ENCODE data around the gene TCP11.
"Not testable (repeated sequence)": the region's sequence is repeated elsewhere in the genome, so short reads cannot be mapped to it uniquely, and the experiment has no call there.

The TCP11 gene

DNA sequence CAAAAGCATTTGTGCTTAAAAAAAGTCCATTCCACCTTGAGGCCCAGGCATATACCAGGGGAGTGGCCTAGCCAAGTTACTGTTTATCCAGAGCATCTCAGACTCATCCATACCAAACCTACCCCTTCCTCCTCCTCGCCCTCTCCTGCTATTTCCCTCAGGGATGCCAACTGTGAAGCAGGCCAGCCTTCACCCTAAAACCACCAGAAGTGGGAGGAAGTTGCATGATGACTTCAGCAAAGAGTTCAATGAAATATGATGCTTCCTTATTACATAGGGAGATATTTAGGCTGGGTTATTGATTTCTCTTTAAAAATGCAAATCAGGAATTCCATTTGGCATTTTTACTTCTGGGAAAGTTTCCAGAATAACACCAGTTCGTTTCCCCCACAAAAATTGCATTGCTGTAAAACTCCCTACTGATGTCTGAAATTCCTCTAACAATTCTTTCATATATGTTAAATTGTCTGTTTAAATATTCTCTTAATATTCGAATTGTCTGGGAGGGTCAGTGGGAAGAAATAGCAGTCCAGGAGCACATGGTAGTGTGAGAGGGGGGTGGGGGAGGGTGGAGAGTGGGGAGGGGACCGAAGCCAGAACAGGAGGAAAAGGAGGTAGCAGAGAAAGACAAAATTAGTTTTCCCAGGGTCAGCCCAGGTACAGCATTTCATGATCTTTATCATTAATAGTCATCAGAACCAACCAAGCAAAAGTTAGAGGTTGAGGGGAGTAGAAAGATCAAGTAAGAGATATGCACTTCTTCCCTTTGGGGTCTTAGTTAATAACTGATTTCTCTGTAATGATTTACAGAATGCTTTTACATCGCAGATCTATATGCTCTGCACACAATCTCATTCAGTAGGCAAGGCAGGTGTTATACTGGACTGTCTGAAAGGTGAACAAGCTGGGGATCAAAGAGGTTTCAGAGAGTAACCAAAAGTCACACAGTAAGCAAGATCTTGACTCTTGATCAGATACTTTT is 1.7 kb upstream of the TCP11 start:
- DNase-seq = no peak

DNA sequence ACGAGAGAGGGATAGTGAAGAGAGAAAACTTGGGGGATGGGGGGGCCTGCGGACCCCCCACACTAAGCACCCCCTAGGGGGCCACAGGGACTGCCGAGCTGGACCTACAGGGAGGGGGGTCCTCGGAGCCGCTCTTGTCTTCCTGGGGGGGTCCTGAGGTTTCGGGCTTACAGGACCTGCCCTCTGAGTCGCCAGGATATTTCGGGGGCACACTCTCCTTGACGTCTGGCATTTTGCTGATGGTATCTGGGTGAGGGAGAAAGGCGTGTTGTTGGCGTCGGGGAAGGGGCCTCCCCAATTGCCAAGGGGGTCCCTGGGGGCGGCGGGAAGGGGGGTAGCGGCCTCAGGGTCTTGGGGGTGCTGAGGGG is 516 bp downstream of the TCP11 start:
- no peak for DNase-seq

DNA sequence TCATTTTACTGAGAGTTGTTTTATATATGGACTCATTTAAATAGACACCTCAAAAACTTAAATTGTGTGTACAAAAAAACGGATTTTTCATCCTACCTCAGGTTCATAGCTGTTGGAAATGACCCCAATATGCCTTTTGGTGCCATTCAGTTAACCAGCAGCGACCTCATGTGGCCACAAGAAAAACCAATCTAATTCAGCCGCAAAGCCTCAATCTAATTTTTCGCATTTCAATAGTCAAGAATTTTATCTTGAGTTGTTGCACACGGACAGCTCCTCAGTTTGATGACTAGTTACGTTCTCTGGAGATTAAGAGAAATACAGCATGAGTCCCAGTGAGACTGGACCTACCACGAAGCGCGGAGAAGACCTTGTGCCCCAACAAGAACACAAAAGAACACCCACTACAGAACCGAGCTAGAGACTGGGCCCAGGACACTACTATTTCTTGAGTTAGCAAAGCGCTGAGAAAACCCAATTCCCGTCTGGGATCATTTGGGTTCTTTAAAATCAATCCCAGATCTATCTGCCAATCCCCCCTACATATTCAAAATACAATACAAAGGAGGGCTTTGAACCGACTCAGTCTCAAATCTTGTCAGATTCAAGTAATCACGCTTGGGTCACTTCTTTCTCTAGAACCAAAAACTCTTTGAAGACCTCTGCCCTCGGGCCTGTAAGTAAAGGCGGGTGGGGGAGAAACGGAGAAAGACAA is 1.1 kb downstream of the TCP11 start:
- DNase-seq = peak; percentile 42 to 79 (median 51)

DNA sequence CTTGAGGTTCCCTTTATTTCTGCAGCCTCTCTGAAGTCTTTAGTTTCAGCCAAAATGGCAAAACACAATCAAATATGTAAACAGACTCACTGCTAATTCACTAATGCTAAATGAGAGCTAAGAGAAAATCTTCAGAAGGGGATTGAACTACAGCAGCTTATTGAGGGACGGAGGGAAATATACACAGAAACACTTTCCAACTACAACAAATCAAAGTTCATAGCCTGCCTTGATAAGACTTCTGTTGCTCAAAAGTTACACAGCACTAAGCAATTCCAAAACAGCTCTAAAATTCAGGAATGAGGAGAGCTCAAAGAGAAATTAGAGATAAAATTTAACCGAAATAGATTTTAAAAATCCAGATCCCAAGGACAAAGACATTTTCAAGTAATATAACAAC is 1.7 kb downstream of the TCP11 start:
- no peak for DNase-seq

DNA sequence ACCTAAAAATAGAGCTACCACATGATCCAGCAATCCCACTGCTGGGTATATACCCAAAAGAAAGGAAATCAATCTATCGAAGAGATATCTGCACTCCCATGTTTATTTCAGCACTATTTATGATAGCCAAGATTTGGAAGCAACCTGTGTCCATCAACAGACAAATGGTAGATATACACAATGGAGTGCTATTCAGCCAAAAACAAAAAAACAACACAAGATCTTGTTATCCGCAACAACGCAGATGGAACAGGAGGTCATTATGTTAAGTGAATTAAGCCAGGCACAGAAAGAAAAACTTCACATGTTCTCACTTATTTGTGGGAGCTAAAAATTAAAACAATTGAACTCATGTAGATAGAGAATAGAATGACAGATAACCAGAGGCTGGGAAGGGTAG is 2.9 kb downstream of the TCP11 start:
- DNase-seq = not testable (repeated sequence)

DNA sequence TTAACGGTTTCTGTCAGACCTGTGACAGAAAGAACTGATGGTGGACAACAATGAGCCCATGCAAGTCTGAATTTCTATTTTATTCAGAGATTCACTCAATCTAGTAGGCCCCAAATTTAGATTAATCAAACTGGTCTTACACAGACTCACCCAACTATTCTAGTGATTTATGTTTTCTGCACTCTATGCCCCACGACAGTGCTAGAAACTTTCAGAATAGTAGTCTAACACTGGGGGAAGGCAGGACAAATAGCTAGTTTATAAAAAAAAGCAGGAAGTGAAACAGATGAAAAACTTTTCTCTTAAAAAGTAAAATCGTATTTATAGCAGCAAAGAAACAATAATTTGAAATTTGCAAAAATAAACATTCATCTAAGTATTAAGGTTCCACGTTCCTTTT is 5.0 kb downstream of the TCP11 start:
- DNase-seq = no peak

DNA sequence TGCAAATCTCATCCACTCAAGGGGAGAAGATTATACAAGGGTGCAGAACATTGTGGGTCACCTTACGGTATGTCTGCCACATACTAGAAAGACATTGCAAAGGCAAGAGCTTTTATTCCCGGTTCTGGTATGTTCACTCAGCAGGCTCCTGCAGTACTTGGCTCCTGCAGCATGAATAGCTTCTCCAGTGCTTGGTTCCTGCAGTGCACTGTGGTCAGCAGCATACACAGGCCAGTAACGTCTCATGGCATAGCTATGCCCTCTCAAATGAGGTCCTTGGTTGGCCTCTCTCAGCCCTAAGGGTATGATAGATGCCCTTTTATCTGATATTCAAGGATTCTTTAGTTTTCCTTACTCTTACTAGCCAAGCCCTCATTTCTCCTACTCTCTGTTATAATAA is 12.6 kb downstream of the TCP11 start:
- no peak for DNase-seq

DNA sequence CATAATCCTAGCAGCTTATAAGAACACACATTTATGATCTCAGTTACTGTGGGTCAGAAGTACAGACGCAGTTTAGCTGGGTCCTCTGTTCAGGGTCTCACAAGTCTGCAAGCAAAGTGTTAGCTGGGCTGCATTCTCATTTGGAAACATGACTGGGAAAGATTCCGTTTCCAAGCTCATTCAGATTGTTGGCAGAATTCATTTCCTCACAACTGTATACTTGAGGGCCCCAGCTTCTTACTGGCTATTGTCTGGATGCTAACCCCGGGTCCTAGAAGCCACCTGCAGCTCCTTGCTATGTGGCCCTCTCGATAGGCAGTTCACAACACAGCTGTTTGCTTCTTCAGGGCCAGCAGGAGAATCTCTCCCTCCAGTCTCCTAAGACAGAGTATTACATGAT is 13.1 kb downstream of the TCP11 start:
- DNase-seq = no peak

DNA sequence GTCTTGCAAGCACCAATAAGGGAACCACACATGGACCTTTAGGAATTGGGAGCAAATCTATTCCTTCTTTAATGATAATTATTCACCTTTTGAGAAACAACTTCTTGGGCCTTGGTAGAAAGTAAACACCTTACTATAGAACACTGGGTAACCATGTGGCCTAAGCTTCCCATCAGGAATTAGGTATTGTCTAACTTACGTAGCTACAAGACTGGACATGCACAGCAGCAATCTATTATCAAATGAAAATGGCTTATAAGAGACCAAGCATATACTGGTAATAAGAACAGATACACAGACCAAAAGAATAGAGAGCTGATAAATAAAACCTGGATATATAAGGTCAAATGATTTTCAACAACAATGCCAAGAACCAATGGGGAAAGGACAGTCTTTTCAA is 16.8 kb downstream of the TCP11 start:
- DNase-seq = no peak

DNA sequence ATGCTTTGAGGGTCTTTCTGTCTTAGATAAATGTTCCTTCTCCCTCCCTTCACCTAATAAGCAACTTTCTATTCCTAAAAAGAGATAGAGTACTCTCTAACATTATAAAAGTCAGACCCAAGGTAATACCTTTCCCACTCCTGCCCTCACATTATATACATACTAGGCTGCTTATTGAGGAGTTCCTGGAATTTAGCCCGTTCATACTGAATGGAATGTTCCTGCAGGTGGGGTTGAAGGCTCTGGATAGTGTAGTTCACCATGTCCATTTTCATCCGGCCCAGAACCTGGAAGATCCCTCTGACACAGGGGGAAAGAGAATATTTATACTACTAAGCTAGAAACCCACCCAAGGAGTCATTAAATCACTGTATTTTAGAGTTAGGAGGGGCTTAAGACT is 20.4 kb downstream of the TCP11 start:
- no peak for DNase-seq

DNA sequence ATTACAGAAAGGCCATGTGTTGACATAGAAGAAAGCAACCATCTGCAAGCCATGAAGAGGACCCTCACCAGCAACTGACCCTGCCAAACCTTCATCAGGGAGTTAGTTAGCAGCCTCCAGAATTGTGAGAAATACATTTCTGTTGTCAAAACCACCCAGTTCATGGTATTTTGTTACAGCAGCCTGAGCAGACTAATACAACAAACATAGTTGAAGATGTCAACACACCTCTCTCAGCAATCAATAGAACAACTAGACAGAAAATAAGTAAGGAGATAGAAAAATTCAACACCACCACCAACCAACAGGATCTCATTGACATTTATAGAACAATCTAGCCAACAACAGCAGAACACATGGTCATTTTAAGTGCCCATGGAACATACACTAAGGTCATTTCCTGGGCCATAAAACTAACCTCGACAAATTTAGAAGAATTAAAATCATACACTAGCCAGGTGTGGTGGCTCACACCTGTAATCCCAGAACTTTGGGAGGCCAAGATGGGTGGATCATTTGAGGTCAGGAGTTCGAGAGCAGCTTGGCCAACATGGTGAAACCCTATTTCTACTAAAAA is 32.7 kb downstream of the TCP11 start:
- DNase-seq = no peak

DNA sequence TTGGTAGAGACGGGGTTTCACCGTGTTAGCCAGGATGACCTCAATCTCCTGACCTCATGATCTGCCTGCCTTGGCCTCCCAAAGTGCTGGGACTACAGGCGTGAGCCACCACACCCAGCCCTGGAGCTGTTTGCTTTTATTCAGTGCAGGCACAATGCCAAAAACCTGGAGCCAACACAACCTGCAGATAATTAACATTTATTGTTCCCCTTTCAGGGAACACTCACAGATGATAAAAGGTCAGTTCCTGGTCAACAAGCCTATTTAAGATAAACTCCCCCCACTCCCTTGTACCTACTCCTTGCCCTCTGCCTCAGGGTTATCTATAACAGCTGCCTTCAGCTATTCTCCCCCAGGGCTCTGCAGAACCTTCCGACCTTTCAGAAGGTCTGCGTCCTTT is 33.4 kb downstream of the TCP11 start:
- peak in 2 of 3 experiments; percentile 7 to 64 for DNase-seq

DNA sequence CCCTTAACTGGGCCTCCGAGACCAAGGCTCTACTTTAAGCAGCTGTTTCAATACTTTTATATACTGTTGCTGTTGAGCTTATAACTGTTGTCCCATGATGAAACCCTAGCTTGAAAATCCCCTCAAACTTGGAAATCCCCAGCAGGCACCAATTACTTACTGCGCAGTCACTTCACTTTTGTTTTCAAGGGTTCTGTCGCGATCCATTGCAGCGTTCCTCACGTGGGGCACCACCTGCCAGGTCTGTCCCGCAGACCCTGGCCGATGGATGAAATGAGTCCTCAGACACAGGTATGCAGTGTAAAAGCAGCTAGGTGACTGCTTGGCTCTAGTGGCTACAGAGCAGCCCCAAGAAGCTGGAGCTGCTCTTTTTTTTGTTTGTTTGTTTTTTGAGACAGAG is 33.9 kb downstream of the TCP11 start:
- not testable (repeated sequence) for DNase-seq

DNA sequence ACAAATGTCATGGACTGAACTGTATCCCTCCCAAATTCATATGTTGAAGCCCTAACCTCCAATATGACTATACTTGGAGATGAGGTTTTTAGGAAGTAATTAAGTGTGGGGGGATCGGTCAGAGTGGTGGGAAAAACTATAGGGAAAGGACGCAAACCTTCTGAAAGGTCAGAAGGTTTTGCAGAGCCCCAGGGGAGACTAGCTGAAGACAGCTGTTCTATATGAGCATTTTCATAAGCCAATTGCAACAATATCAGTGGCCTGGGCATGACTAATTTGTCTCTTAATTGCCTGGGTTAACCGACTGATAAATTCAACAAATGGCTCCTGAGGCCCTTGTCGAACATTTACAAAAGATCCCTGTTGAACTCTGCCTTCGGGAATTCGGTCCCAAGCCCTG is 35.1 kb downstream of the TCP11 start:
- peak in 1 of 3 experiments; percentile 40 for DNase-seq

DNA sequence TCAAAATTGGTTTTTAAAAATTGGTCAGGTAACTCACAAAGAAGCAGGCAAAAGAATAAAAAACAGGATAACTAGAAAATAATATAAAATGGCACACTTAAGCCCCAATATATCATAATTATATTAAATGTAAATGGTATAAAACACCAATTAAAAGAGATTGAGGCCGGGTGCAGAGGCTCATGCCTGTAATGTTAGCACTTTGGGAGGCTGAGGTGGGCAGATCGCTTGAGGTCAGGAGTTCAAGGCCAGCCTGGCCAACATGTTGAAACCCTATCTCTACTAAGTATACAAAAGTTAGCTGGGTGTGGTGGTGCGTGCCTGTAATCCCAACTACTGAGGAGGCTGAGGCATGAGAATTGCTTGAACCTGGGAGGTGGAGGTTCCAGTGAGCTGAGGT is 36.1 kb downstream of the TCP11 start:
- no peak for DNase-seq

DNA sequence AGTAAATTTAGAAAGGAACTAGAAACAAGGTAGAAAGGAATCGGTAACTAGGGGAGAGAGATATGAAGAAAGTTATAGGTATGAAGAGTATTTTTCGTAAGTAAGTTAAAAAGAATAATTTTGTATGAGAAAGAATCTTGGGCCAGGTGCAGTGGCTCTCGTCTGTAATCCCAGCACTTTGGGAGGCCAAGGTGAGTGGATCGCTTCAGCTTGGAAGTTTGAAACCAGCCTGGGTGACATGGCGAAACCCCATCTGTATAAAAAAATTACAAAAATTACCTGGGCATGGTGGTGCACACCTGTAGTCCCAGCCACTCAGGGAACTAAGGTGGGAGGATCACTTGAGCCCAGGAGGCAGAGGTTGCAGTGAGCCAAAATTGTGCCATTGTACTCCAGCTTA is 42.0 kb downstream of the TCP11 start:
- DNase-seq = no peak

DNA sequence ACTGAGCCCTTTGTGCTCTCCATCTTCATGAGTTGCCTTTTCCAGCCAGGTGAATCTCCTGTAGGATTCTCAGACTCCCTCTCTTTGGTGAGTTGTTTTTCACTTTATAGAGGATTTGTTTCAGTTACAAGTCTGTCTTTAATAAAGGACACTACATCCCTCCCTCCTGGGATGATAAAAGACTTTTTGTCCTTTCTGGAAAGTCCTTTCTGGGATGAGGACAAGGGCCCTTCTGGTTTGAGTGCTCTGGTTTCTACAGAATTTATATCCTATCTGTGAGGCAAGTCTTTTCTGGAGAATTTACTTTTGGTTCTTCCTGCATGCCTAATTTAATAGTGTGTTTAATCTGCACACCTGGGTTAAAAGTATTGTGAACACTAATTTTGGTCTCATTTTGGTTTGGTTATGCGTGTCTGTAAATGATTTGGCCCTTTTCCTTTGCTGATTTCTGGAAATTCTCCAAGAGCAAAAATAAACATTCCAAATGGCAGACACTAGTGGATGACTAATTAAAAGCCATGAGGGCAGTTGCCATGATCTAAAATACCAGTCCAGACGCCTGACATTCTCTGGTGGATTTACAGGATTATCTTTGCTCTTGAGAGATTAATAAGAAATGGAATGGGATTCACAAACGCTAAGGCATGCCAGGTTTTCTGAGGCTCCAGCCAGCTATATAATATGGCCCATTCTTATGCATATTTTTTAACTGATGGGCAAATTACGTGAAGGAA is 44.8 kb downstream of the TCP11 start:
- DNase-seq = peak in 2 of 3 experiments; percentile 29 to 42

DNA sequence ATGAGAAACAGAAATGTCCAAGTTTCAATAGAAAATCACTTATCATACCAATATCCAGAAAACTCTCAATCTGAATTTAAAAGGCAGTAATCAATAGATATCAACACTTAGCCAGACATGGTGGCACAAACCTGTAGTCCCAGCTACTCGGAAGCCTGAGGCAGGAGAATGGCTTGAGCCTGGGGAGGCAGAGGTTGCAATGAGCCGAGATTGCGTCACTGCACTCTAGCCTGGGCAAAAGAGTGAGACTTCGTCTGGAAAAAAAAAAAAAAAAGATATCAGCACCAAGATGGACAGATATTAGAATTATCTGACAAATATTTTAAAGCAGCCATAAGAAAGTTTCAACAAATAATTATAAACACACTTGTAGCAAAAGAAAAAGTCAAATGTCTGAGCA is 47.0 kb downstream of the TCP11 start:
- no peak for DNase-seq

DNA sequence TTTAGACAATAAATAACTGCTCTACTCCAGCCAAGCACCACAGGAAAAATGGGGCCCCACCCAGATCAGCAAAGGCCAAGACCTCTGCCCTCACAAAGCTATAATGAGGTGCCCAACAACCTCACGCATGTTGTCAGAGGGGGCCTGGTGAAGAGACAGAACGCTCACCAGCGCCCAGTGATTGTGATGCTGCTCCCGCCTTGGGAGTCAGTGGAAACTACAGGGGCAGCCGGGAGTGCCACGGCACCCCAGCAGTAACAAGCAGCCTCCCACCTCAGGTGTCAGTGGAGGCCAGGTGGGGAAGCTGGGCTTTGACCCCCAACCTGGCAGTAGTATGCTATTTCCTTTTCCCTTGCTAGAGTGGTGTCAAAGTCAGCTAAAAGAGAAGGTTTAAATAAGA is 47.4 kb downstream of the TCP11 start:
- no peak for DNase-seq

DNA sequence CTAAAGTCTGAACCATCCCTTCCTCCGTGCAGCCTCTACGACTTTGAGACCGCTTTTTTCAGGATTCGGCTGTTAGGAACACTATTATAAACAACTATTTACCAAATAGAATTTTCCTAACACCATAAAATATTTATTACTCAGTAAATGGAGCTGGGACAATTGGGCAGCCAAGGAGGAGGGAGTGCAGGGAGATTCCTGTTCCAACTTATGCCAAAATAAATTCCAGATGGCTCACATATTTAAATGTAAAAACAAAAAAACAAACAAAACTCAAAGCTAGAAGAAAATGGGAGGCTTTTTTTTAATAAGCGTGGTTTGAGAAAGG is 48.1 kb downstream of the TCP11 start:
- no peak for DNase-seq

DNA sequence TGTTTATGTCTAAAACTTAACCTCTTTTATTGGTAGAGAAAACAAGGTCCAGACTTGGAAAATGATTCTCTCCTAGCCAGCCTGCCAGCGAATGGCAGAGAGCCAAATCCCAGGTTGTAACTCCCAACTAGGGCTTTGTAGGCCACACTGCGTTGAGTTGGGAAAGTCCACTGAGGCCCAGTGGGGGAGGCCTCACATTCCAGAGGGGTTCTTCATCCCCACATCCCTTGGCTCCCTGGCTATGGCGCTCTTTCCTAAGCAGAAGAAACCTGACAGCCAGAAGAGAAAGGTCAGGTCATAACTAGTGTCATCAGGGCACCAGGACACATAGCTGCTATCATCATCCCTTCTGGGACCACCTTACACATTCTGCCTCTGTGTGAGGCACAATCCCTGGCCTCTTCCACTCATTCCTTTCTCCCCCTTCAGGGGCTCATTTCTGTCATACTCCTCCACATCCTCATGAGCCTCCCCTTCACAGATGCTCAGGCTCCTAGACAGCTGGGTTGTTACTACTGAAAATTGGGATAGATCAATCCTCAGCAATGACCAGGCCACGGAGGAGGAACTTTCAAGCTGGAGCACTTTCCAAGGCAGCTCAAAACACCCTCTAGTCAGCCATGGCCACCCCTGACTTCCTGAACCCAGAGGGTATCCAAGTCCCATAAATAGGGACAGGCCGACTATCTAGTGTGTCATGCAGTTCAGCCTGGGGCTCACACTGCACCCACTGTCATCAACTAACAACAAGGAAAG is 48.6 kb downstream of the TCP11 start:
- DNase-seq = no peak

DNA sequence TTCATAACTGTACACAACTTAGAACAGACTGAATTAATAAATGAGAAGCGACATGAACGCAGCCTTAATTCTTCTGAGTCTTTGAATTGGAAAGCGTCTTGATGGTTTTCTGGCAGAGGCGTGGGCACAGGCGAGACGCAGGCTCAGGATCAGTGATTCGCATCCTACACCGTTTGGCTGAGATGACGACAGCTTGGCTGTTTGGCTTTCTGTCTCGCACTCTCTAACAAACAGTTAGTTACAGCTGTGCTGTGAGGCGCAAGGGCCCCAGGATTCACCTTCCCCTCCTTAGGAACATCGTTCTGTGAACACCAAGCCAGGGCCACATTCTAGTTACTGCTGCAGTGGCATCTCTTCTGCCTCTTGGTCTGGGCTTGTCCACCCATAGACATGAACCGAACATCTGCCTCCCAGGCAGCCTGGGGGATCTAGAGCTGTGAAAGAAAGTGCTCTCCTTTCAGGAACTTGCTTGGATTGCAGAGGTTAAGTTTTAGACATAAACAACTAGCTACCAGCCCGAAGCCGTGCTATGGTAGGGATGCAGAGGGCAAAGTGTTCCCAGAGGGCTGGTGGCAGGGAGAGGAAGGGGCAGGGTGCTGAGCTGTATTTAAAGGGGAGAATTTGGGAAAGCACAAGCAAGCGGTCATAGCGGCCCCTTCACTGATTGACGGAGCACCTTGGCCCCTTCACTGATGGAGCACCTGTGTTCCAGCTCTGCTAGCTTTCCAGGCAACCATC is 49.6 kb downstream of the TCP11 start:
- no peak for DNase-seq

Measured in NCI-H1417 (cell line).